Choroid plexus epithelial cell (primary cell): ENCODE data around the gene ATG3.
"Not testable (repeated sequence)": the region's sequence is repeated elsewhere in the genome, so short reads cannot be mapped to it uniquely, and the experiment has no call there.

Experiments
- DNase-seq: peaks from one replicate; pipeline ENCODE4 v3.0.0-alpha.2; 2010; ENCODE audit warnings: low read depth
- H3K4me3 ChIP-seq: 2 replicates; pipeline ENCODE4 v1.5.1; 2011; ENCODE audit warnings: low read depth, mild to moderate bottlenecking, control low read depth, low read length, moderate library complexity
- CTCF ChIP-seq: conservative IDR thresholded peaks from 2 replicates; pipeline ENCODE4 v1.5.1; 2011; ENCODE audit warnings: low read depth, mild to moderate bottlenecking, control low read depth, inconsistent platforms, low read length, moderate library complexity

ATG3 gene

GRCh38 chr3:112564940-112565305 is 3.2 kb upstream of the ATG3 start:
- DNase-seq = no peak
- no peak overlapping the region for H3K4me3 ChIP-seq
- TF ChIP-seq CTCF = no peak

- DNase-seq, H3K4me3 ChIP-seq: not testable (repeated sequence)
Measured at GRCh38 chr3:112564247-112564939, 2.6 kb upstream of the ATG3 start.

- H3K4me3 ChIP-seq = peak overlapping the region; percentile 100
- no peak for DNase-seq
- TF ChIP-seq CTCF = no peak
Measured at GRCh38 chr3:112561484-112561733, 353 bp downstream of the ATG3 start.

GRCh38 chr3:112560721-112561483 is 860 bp downstream of the ATG3 start:
- no peak for TF ChIP-seq CTCF
- H3K4me3 ChIP-seq = peak overlapping the region; percentile 100

GRCh38 chr3:112560307-112560706 is 1.5 kb downstream of the ATG3 start:
- no peak for TF ChIP-seq CTCF
- peak; percentile 43 for DNase-seq
- peak overlapping the region; percentile 100 for H3K4me3 ChIP-seq

More at GRCh38 chr3:112560721-112561483, 860 bp downstream of the ATG3 start:
- peak; percentile 90 for DNase-seq

GRCh38 chr3:112557976-112558375 is 3.8 kb downstream of the ATG3 start:
- H3K4me3 ChIP-seq = no peak overlapping the region
- no peak for TF ChIP-seq CTCF
- DNase-seq = no peak

GRCh38 chr3:112555535-112556170 is 6.1 kb downstream of the ATG3 start:
- no peak for TF ChIP-seq CTCF
- no peak overlapping the region for H3K4me3 ChIP-seq
- no peak for DNase-seq
